Breast epithelium (tissue), 3 donors: ENCODE measurements around the gene DPPA5.

Experiments
- CTCF ChIP-seq, 3 donors: fragments of 450-650 bp; IDR thresholded peaks; one replicate each; pipeline ENCODE4 v1.5.1; 2016 to 2017; ENCODE audit warnings: antibody characterized with exemption in 3 of 3, mild to moderate bottlenecking in 3 of 3, moderate library complexity in 3 of 3
- POLR2AphosphoS5 ChIP-seq, 3 donors: sonication (generic); formaldehyde crosslinking; IDR thresholded peaks; one replicate each; pipeline ENCODE4 v1.6.1; 2017; ENCODE audit warnings: antibody characterized with exemption in 3 of 3

GRCh38 chr6:73367761-73368355 lies 13.8 kb upstream of the DPPA5 start:
- no peak for TF ChIP-seq CTCF (IDR thresholded peaks at IDR 0.05)
- no peak for TF ChIP-seq POLR2AphosphoS5 (IDR thresholded peaks at IDR 0.05)
